GM13977 (cell line): ENCODE results near the gene SYT8.

ENCODE experiments used
- DNase-seq: peaks from one replicate; pipeline ENCODE4 v3.0.0; 2012; ENCODE audit warnings: low spot score
- CTCF ChIP-seq: IDR thresholded peaks from 2 replicates; pipeline ENCODE4 v1.5.1; 2012; ENCODE audit warnings: mild to moderate bottlenecking, control low read depth; ENCODE audit not compliant: insufficient read depth; ENCODE audit errors: extremely low read depth, missing control alignments
- in situ Hi-C: fragments of 300-500 bp; cut with MboI; formaldehyde crosslinking; loops from one replicate; pipeline ENCODE4 v1.12.0; 2022; ENCODE audit warnings: low sequenced_read_pairs, low pct_unique_long_range_greater_than_20kb, mixed read lengths, inconsistent platforms; ENCODE audit not compliant: unreplicated experiment

Gene SYT8

GRCh38 chr11:1832211-1832919 lies 2.4 kb upstream of the SYT8 start:
- DNase-seq: peak; percentile 90
- peak; percentile 89 for TF ChIP-seq CTCF
- in situ Hi-C loops: no loop called here

GRCh38 chr11:1832920-1833295 lies 1.9 kb upstream of the SYT8 start:
- in situ Hi-C loops: no loop called here
- no peak for DNase-seq
- peak; percentile 1 for TF ChIP-seq CTCF

GRCh38 chr11:1834062-1834610 lies 654 bp upstream of the SYT8 start:
- in situ Hi-C loops: no loop called here
- TF ChIP-seq CTCF: no peak
- no peak for DNase-seq

GRCh38 chr11:1835671-1836010 lies 851 bp downstream of the SYT8 start:
- in situ Hi-C loops: no loop called here
- DNase-seq: no peak
- TF ChIP-seq CTCF: no peak

GRCh38 chr11:1836011-1836945 lies 1.5 kb downstream of the SYT8 start:
- DNase-seq: no peak
- in situ Hi-C loops: no loop called here

More at GRCh38 chr11:1836011-1836945, 1.5 kb downstream of the SYT8 start:
- TF ChIP-seq CTCF: no peak
